Epithelial cell of proximal tubule (primary cell): Measurements from ENCODE around the gene ADAM8. TPM values are rescaled to one million over a fixed set of nuclear protein-coding genes. Genes with fewer than 3 reads are reported as not detected.

Experiments
- DNase-seq: peaks from one replicate; pipeline ENCODE4 v3.0.0-alpha.2; 2011; ENCODE audit warnings: low read depth
- H3K4me3 ChIP-seq: 2 replicates; pipeline ENCODE4 v1.5.1; 2011; ENCODE audit warnings: low read depth, mild to moderate bottlenecking, low read length
- total RNA-seq: library from RNA; depleted of rRNA; stranded (reverse); fragments of >200 nt; gene quantifications from 2 replicates; pipeline ENCODE4 v1.2.3, GENCODE V29; 2015
- TF ChIP-seq, protein P1 (sequence below): conservative IDR thresholded peaks from 2 replicates; pipeline ENCODE4 v1.5.1; 2012; ENCODE audit warnings: low read depth, mild to moderate bottlenecking, low read length

ADAM8 gene
- total RNA-seq, 1 donor from 2014 or later = 52.6 TPM

DNA sequence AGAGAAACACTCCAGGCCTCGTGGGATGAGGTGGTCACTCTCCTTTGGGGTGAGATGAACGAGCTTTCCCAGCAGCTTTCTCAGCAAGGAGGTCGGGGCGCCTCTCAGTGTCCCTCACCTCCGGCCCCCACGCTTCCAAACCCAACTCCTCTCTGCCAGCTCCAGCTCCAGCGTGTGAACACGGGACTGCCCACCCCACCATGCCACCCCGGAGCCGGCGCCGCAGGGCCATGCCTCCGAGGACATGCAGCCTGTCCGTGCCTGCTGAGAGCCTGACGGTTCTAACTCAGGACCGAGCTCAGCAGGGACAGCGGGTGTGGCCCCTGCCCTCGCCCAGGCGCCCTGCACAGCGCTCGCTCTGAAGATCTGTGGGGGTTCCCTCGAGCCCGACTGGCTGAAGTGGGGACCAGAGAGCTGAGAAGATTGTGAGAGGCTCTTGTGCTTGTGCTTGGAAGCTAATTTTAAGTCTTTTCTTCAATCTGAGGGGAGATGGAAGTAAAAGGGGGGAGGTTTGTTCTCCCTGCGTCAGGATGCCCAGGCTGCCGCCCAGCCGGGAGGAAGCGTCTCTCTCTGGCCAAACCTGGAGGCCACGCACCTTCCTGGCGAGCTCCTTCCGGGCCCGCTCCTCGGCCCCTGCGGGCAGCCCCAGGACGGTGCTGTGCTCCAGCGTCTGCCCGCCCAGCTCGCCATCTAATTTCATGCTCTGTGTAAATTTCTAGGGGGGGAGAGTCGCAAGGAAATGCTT is 5.1 kb upstream of the ADAM8 start:
- H3K4me3 ChIP-seq = no peak overlapping the region
- TF ChIP-seq, protein P1, sequence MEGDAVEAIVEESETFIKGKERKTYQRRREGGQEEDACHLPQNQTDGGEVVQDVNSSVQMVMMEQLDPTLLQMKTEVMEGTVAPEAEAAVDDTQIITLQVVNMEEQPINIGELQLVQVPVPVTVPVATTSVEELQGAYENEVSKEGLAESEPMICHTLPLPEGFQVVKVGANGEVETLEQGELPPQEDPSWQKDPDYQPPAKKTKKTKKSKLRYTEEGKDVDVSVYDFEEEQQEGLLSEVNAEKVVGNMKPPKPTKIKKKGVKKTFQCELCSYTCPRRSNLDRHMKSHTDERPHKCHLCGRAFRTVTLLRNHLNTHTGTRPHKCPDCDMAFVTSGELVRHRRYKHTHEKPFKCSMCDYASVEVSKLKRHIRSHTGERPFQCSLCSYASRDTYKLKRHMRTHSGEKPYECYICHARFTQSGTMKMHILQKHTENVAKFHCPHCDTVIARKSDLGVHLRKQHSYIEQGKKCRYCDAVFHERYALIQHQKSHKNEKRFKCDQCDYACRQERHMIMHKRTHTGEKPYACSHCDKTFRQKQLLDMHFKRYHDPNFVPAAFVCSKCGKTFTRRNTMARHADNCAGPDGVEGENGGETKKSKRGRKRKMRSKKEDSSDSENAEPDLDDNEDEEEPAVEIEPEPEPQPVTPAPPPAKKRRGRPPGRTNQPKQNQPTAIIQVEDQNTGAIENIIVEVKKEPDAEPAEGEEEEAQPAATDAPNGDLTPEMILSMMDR = no peak
- DNase-seq = no peak

DNA sequence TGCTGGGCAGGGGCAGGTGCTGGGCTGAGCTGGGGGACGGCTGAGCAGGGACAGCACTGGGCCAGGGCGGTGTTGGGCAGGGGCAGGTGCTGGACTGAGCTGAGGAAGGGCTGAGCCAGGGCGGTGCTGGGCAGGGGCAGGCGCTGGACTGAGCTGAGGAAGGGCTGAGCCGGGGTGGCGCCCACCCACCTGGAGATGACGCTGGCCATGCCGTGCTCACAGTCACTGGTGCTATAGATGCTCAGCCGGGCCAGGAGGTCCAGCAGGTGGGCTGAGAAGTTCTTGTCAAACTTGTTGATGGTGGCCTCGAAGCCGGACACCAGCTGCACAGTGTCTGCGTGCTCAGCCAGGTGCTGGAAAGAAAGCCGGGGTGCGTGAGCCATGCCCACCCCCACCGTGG is 4.4 kb upstream of the ADAM8 start:
- no peak overlapping the region for H3K4me3 ChIP-seq
- TF ChIP-seq, protein P1 = no peak
- DNase-seq = no peak

GRCh38 chr10:133280391-133281059 is 3.9 kb upstream of the ADAM8 start:
- no peak for DNase-seq
- TF ChIP-seq, protein P1 = no peak

GRCh38 chr10:133279326-133280226 is 2.9 kb upstream of the ADAM8 start:
- H3K4me3 ChIP-seq = no peak overlapping the region
- no peak for DNase-seq
- TF ChIP-seq, protein P1 = no peak

More at GRCh38 chr10:133280391-133281059, 3.9 kb upstream of the ADAM8 start:
- H3K4me3 ChIP-seq = no peak overlapping the region

GRCh38 chr10:133278577-133279265 is 2.1 kb upstream of the ADAM8 start:
- TF ChIP-seq, protein P1 = no peak
- DNase-seq = no peak
- no peak overlapping the region for H3K4me3 ChIP-seq

DNA sequence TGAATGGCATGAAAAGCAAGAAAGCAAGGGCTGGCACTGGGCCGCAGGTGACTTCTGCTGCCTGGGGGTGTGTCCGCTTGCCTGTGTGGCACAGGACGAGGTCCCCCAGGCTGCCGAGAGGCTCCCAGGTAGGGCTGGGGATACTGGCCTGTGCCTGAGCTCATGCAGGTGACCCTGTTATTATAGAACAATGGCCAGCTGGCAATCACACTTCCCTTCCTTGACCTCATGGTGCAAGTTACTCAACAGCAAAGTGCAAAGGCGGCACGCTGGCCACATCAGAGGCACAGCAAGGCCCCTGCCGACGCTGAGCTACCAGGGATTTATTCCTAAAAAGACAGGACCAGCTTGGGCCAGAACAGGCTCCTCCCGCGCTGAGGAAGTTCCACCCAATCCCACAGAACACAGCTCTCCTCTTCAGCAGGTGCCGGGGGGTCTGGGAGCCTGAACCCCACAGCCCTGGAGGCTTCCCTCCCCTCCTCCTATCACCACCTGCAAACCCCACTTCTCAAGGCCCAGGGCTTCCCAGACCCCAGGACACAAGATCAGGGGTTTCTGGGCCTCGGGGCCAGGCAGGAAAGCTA is 1.4 kb upstream of the ADAM8 start:
- TF ChIP-seq, protein P1 = no peak
- no peak for DNase-seq
- H3K4me3 ChIP-seq = no peak overlapping the region
